Endothelial cell of umbilical vein (primary cell): ENCODE measurements around the gene SSH3. TPM values are rescaled to one million over a fixed set of nuclear protein-coding genes. Genes with fewer than 3 reads are reported as not detected.

Experiments
- BruUV-seq: library from RNA; stranded (reverse); fragments of 400-500 nt; replicated peaks from 2 replicates; lab custom pipeline; 2021; lab: Mats Ljungman, UMichigan
- CTCF ChIA-PET: fragments of 300-600, 350-600 bp; sonication (Branson Sonifier 250); formaldehyde crosslinking; loops from one replicate; lab custom pipeline; 2021; ENCODE audit warnings: antibody characterized with exemption, inconsistent platforms; lab: Charles Lee
- POLR2A ChIA-PET: fragments of 300-600, 350-600 bp; sonication (Branson Sonifier 250); formaldehyde crosslinking; loops from one replicate; lab custom pipeline; 2021; ENCODE audit warnings: antibody characterized with exemption, inconsistent platforms; lab: Charles Lee
- DNase-seq: peaks from one replicate; pipeline ENCODE4 v3.0.0-alpha.2; 2011; ENCODE audit warnings: low read depth, low spot score
- FAIRE-seq: peaks from 2 replicates; lab custom pipeline; 2011; peaks lifted over from hg19 to GRCh38; lab: Jason Lieb, UNC
- H2AFZ ChIP-seq: 2 replicates; pipeline ENCODE4 v1.6.0; 2012; ENCODE audit warnings: low read depth, low read length, control low read depth, inconsistent platforms
- H3K27ac ChIP-seq: 2 replicates; pipeline ENCODE4 v1.5.1; 2011; ENCODE audit warnings: low read depth, mild to moderate bottlenecking, control low read depth, low read length, moderate library complexity; ENCODE audit not compliant: insufficient read depth
- H3K27me3 ChIP-seq, 2 experiments: 2 replicates each; pipeline versions ENCODE4 v1.6.0 to v1.6.1; 2011; ENCODE audit warnings: low read length in 2 of 2, mixed read lengths in 1 of 2; ENCODE audit not compliant: control insufficient read depth in 2 of 2, insufficient read depth in 2 of 2
- H3K36me3 ChIP-seq, 2 experiments: 2 replicates in 1 of 2; 3 replicates in 1 of 2; pipeline ENCODE4 v1.5.1; 2011; ENCODE audit warnings: low read length in 2 of 2, mild to moderate bottlenecking in 1 of 2, moderate library complexity in 1 of 2; ENCODE audit not compliant: control insufficient read depth in 2 of 2, insufficient read depth in 2 of 2; ENCODE audit errors: extremely low read depth in 1 of 2
- H3K4me1 ChIP-seq: 3 replicates; pipeline ENCODE4 v1.5.1; 2011; ENCODE audit warnings: mild to moderate bottlenecking, low read length; ENCODE audit not compliant: control insufficient read depth, insufficient read depth; ENCODE audit errors: extremely low read depth
- H3K4me2 ChIP-seq: 2 replicates; pipeline ENCODE4 v1.6.1; 2011; ENCODE audit warnings: low read length, control low read depth, mixed read lengths; ENCODE audit not compliant: insufficient read depth
- H3K4me3 ChIP-seq, 3 experiments: fragments of 200-600 bp in 1 of 3; sonication (generic), shearing (Covaris generic) in 1 of 3; replicated peaks in 1 of 3; 2 replicates each; pipeline ENCODE4 v1.5.1; 2011 to 2016; ENCODE audit warnings: control low read depth in 3 of 3, low read length in 3 of 3, mild to moderate bottlenecking in 2 of 3, inconsistent platforms in 1 of 3, low read depth in 1 of 3, moderate library complexity in 1 of 3; ENCODE audit not compliant: insufficient read depth in 1 of 3
- H3K79me2 ChIP-seq: 2 replicates; pipeline ENCODE4 v1.6.0; 2012; ENCODE audit warnings: low read length, inconsistent platforms; ENCODE audit not compliant: control insufficient read depth, insufficient read depth
- H3K9ac ChIP-seq: replicated peaks from 2 replicates; pipeline ENCODE3; 2011; ENCODE audit warnings: low read length, control low read depth; ENCODE audit not compliant: insufficient read depth; ENCODE audit errors: extremely low read depth
- H3K9me1 ChIP-seq: replicated peaks from 3 replicates; pipeline ENCODE4 v1.6.0; 2011; ENCODE audit warnings: mild to moderate bottlenecking, low read length; ENCODE audit not compliant: control insufficient read depth, insufficient read depth; ENCODE audit errors: extremely low read depth
- H3K9me3 ChIP-seq: replicated peaks from 2 replicates; pipeline ENCODE4 v1.5.1; 2012; ENCODE audit warnings: low read length, inconsistent platforms; ENCODE audit not compliant: control insufficient read depth, insufficient read depth
- H4K20me1 ChIP-seq: replicated peaks from 2 replicates; pipeline ENCODE3; 2011; ENCODE audit warnings: mild to moderate bottlenecking, low read length; ENCODE audit not compliant: control insufficient read depth, insufficient read depth; ENCODE audit errors: extremely low read depth
- EZH2 ChIP-seq: IDR thresholded peaks from 2 replicates; pipeline ENCODE4 v1.6.1; 2012; ENCODE audit warnings: borderline replicate concordance, low read depth, mild to moderate bottlenecking, moderate library complexity, low read length, inconsistent platforms; ENCODE audit not compliant: severe bottlenecking
- FOS ChIP-seq: IDR thresholded peaks from 2 replicates; pipeline ENCODE4 v1.6.1; 2011; ENCODE audit warnings: mild to moderate bottlenecking, low read length, moderate library complexity, borderline replicate concordance; ENCODE audit not compliant: insufficient read depth
- GATA2 ChIP-seq: IDR thresholded peaks from 2 replicates; pipeline ENCODE4 v1.7.0; 2011; ENCODE audit warnings: low read depth, mild to moderate bottlenecking, moderate library complexity, mixed read lengths, low read length; ENCODE audit not compliant: insufficient read length, insufficient read depth
- JUN ChIP-seq: IDR thresholded peaks from 2 replicates; pipeline ENCODE4 v1.6.1; 2011; ENCODE audit warnings: borderline replicate concordance, low read depth; ENCODE audit not compliant: insufficient read length, insufficient read depth
- MYC ChIP-seq: IDR thresholded peaks from one replicate; pipeline ENCODE4 v1.6.1; 2011; ENCODE audit warnings: mild to moderate bottlenecking, low read depth, low read length
- POLR2A ChIP-seq: IDR thresholded peaks from 2 replicates; pipeline ENCODE4 v1.6.1; 2012; ENCODE audit warnings: low read depth, mild to moderate bottlenecking, control low read depth, low read length
- POLR2AphosphoS5 ChIP-seq: IDR thresholded peaks from 2 replicates; pipeline ENCODE4 v1.6.1; 2012; ENCODE audit warnings: low read depth, mild to moderate bottlenecking, control low read depth, low read length, moderate library complexity; ENCODE audit not compliant: insufficient read depth
- dilution Hi-C: fragments of 300-500 bp; cut with MboI; formaldehyde crosslinking; loops from one replicate; pipeline ENCODE4 v1.15.0; 2019; ENCODE audit warnings: low sequenced_read_pairs; ENCODE audit not compliant: extremely low pct_ligation_motif_present
- intact Hi-C: fragments of 100-400 bp; cut with micrococcal nuclease; formaldehyde crosslinking; loops from one replicate; pipeline ENCODE4 v1.10.0; 2022
- polyA plus RNA-seq, 4 experiments: library from polyadenylated mRNA; depleted of rRNA in 3 of 4; stranded (reverse) in 3 of 4; unstranded in 1 of 4; fragments of >200 nt; gene quantifications; 2 replicates each; pipeline versions ENCODE4 v1.2.1 to v1.2.3, GENCODE V29; 2011 to 2012; ENCODE audit warnings: missing spikeins in 1 of 4
- total RNA-seq: library from RNA; stranded (reverse); gene quantifications from 2 replicates; pipeline ENCODE4 v1.2.3, GENCODE V29; 2021
- TF ChIP-seq, protein P1 (sequence below): IDR thresholded peaks from 2 replicates; pipeline ENCODE4 v1.6.1; 2011; ENCODE audit not compliant: insufficient read depth, insufficient read length
- TF ChIP-seq, protein P2 (sequence below), 2 donors: IDR thresholded peaks; 1 replicate in 1 of 2; 2 replicates in 1 of 2; pipeline ENCODE4 v1.5.1; 2011; ENCODE audit warnings: low read length in 2 of 2, mild to moderate bottlenecking in 2 of 2, moderate library complexity in 2 of 2, control low read depth in 1 of 2, inconsistent platforms in 1 of 2, low read depth in 1 of 2; ENCODE audit not compliant: insufficient read depth in 1 of 2; ENCODE audit errors: extremely low read depth in 1 of 2

Gene SSH3
- total and polyA plus RNA-seq, 2 donors (not counting 3 experiments of a cell fraction or from before 2014, with no cell fraction given): 14.3 to 16.5 TPM

DNA sequence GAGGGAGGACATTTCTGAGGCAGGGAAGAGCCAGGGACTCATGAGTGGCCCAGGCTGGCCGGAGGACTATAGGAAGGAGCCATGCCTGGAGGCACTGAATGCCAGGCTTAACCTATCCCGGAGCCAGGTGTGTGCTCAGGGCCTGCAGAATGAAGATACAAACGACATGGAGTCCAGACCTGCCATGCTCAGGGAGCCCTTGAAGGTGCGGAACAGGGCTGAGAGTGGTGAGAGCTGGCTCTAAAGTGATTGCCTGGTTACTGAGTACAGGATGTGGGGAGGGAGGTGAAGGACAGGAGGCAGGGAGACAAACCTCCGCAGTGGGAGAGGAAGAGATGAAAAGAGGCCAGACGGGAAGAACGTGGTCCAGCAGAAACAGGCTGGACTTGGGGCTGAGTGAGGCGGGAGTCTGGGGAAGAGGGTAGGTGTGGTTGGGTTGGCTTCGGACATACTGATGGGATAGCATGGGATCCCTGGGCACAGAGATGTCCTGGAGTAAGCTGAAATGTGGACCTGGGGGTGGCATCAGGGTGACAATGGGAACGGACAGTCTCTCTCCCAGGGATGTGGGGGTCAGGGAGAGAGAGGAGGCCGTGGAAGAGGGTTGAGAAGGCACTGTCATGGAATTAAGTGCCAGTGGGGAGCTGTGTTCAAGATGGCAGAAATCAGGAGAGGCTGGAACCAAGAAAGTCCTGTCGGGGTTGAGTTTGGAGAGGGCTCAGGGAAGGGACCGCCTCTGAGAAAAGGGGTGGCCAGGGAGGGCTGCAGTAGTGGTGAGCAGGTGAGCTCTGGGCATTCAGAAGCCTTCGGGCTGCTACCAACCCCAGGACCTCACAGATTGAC, 15.8 kb upstream of the SSH3 start:
- no peak for DNase-seq
- no peak for TF ChIP-seq GATA2
- TF ChIP-seq POLR2AphosphoS5: no peak
- TF ChIP-seq, protein P1, sequence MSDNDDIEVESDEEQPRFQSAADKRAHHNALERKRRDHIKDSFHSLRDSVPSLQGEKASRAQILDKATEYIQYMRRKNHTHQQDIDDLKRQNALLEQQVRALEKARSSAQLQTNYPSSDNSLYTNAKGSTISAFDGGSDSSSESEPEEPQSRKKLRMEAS: no peak
- no peak for TF ChIP-seq MYC
- TF ChIP-seq, protein P2, sequence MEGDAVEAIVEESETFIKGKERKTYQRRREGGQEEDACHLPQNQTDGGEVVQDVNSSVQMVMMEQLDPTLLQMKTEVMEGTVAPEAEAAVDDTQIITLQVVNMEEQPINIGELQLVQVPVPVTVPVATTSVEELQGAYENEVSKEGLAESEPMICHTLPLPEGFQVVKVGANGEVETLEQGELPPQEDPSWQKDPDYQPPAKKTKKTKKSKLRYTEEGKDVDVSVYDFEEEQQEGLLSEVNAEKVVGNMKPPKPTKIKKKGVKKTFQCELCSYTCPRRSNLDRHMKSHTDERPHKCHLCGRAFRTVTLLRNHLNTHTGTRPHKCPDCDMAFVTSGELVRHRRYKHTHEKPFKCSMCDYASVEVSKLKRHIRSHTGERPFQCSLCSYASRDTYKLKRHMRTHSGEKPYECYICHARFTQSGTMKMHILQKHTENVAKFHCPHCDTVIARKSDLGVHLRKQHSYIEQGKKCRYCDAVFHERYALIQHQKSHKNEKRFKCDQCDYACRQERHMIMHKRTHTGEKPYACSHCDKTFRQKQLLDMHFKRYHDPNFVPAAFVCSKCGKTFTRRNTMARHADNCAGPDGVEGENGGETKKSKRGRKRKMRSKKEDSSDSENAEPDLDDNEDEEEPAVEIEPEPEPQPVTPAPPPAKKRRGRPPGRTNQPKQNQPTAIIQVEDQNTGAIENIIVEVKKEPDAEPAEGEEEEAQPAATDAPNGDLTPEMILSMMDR (IDR thresholded peaks at IDR 0.05; ENCODE audit: extremely low read depth in 1 of 2, insufficient read depth in 1 of 2, low read depth in 1 of 2, low read length in 2 of 2): no peak
- TF ChIP-seq JUN: no peak
- no peak for TF ChIP-seq FOS
- no peak for TF ChIP-seq POLR2A
- TF ChIP-seq EZH2: no peak
- Histone ChIP-seq H4K20me1 (no peaks in the 10 kb centered on the region), H3K27me3 (no peaks in the 10 kb centered on the region), H2AFZ (no peak overlapping the region), H3K36me3 (peaks cover 0 to 37% of the 10 kb centered on the region in 2 experiments), H3K9ac (peak overlapping the region; percentile 25), H3K27ac (peak overlapping the region; percentile 61), H3K4me1 (peaks cover 22% of the 10 kb centered on the region), H3K4me3 (no peak overlapping the region), H3K9me1 (no peaks in the 10 kb centered on the region), H3K79me2 (peaks cover 20% of the 10 kb centered on the region), H3K9me3 (no peaks in the 10 kb centered on the region), H3K4me2 (peak overlapping the region; percentile 60)
- BruUV-seq: TSS peak; percentile 82
- dilution Hi-C loops: no loop called here
- ChIA-PET CTCF (interaction anchor here (1.6 to 3.0 kb wide), 6 partner anchors 10 to 30 kb away, joined by 6 to 32 read pairs (median 13); partner anchors contain the start of genes GRK2 and SSH3), POLR2A (interaction anchor here (0.5 to 2.5 kb wide), 2 partner anchors 10 to 29 kb away, joined by 6 to 9 read pairs; no protein-coding TSS in a partner anchor)
- FAIRE-seq: no peak
- intact Hi-C loops: loop anchor here (1.0 to 2.0 kb wide), 6 partner anchors 10 to 87 kb away; partner anchors contain the start of genes GRK2 and SSH3
